MM.1S (cell line): ENCODE results near the gene WDR75.

Experiments
- EZH2phosphoT487 ChIP-seq: fragments of 300-600 bp; sonication (generic); IDR thresholded peaks from 2 replicates; pipeline ENCODE4 v1.6.1; 2018; ENCODE audit warnings: antibody characterized with exemption, low read length
- TF ChIP-seq, protein P1 (sequence below): fragments of 300-600 bp; sonication (generic); IDR thresholded peaks from 2 replicates; pipeline ENCODE4 v1.5.1; 2016; ENCODE audit warnings: antibody characterized with exemption, low read length, mixed read lengths

DNA sequence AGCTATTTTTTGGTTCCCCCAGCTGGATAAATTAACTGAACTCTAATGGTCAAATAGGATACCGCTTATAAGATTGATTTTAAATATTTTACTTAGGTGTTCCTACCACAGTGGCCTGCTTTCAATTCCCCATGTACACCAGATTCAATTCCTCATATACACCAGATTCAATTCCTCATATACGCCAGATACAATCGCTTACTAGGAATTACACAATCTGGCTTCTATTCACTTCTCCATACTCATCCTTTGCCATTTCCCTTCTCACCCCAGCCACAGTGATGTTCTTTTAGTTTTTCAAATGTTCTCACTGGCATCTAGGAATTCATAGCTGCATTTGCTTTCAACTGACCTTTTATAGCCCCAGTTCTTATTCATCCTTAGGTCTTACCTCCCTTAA is 72.8 kb downstream of the WDR75 start:
- TF ChIP-seq, protein P1, sequence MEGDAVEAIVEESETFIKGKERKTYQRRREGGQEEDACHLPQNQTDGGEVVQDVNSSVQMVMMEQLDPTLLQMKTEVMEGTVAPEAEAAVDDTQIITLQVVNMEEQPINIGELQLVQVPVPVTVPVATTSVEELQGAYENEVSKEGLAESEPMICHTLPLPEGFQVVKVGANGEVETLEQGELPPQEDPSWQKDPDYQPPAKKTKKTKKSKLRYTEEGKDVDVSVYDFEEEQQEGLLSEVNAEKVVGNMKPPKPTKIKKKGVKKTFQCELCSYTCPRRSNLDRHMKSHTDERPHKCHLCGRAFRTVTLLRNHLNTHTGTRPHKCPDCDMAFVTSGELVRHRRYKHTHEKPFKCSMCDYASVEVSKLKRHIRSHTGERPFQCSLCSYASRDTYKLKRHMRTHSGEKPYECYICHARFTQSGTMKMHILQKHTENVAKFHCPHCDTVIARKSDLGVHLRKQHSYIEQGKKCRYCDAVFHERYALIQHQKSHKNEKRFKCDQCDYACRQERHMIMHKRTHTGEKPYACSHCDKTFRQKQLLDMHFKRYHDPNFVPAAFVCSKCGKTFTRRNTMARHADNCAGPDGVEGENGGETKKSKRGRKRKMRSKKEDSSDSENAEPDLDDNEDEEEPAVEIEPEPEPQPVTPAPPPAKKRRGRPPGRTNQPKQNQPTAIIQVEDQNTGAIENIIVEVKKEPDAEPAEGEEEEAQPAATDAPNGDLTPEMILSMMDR: no peak
- no peak for TF ChIP-seq EZH2phosphoT487
